ENCODE measurements around the gene ATOH1.

DNA sequence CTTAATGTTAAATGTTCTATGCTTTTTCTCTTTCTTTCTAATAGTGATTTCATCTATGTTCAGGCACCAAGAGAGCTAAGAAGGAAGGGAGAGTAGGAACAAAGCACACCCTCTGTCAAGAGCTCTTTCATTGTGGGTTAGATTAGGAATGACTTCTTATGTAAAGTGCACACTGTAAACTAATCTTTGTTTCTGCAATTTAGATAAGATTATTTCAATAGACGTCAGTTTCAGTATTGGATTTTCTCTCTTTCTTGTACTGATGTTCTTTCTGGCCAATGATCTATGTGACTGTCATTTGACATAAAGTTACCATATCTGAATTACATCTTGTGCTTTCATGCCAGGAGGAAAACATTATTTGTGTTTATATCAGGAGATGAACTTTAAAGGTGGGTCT lies 48.2 kb downstream of the ATOH1 start:
- TF ChIP-seq POLR2A (IDR thresholded peaks at IDR 0.05), result no peak
- TF ChIP-seq, protein P1, sequence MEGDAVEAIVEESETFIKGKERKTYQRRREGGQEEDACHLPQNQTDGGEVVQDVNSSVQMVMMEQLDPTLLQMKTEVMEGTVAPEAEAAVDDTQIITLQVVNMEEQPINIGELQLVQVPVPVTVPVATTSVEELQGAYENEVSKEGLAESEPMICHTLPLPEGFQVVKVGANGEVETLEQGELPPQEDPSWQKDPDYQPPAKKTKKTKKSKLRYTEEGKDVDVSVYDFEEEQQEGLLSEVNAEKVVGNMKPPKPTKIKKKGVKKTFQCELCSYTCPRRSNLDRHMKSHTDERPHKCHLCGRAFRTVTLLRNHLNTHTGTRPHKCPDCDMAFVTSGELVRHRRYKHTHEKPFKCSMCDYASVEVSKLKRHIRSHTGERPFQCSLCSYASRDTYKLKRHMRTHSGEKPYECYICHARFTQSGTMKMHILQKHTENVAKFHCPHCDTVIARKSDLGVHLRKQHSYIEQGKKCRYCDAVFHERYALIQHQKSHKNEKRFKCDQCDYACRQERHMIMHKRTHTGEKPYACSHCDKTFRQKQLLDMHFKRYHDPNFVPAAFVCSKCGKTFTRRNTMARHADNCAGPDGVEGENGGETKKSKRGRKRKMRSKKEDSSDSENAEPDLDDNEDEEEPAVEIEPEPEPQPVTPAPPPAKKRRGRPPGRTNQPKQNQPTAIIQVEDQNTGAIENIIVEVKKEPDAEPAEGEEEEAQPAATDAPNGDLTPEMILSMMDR (IDR thresholded peaks at IDR 0.05), result no peak
- no peak for TF ChIP-seq EP300 (IDR thresholded peaks at IDR 0.05)
- TF ChIP-seq POLR2AphosphoS5 (IDR thresholded peaks at IDR 0.05), result no peak

All from stomach (tissue), 4 donors.